ENCODE results near the gene ARAP3.
A peak's percentile ranks its signal among the peaks of the same experiment; 100 is the strongest.

The ARAP3 gene

GRCh38 chr5:141650851-141651727 lies 30.9 kb downstream of the ARAP3 start, which contains the start of gene FCHSD1:
TSS of gene FCHSD1 (minus strand) at chr5:141651418. CDS start at chr5:141651368, 50 bp downstream.
- H3K27ac ChIP-seq: peak within 1 kb of the TSS; percentile 46
- DNase-seq (ENCODE audit: low spot score): peak; percentile 97
- POLR2A ChIA-PET (ENCODE audit: low non-redundant PET): interaction anchor here (0.8 to 1.0 kb wide), 2 partner anchors 10 to 14 kb away, joined by 3 to 7 read pairs; partner anchors contain the start of genes HDAC3 and RELL2
- CTCF ChIA-PET: interaction anchor here (1.2 to 3.0 kb wide), 2 partner anchors 14 to 228 kb away, joined by 5 to 11 read pairs; no protein-coding TSS in a partner anchor
- no peak for TF ChIP-seq CTCF (conservative IDR thresholded peaks at IDR 0.05; ENCODE audit: low read depth)

GRCh38 chr5:141649972-141650371 lies 32.1 kb downstream of the ARAP3 start:
- DNase-seq (ENCODE audit: low spot score): no peak
- ChIA-PET POLR2A (ENCODE audit: low non-redundant PET) (no interaction called here), CTCF (interaction anchor here (0.6 to 1.4 kb wide), 2 partner anchors 9 to 15 kb away, joined by 3 to 7 read pairs; no protein-coding TSS in a partner anchor)
- no peak for TF ChIP-seq CTCF (conservative IDR thresholded peaks at IDR 0.05; ENCODE audit: low read depth)
- H3K27ac ChIP-seq: no peak overlapping the region

- ChIA-PET CTCF (interaction anchor here (0.6 to 1.4 kb wide), 3 partner anchors 8 to 89 kb away, joined by 3 to 7 read pairs (median 3); no protein-coding TSS in a partner anchor), POLR2A (ENCODE audit: low non-redundant PET) (no interaction called here)
- DNase-seq (ENCODE audit: low spot score): no peak
- TF ChIP-seq CTCF (conservative IDR thresholded peaks at IDR 0.05; ENCODE audit: low read depth): no peak
- H3K27ac ChIP-seq: no peak overlapping the region
These were observed 32.9 kb downstream of the ARAP3 start for GRCh38 chr5:141649056-141649688.

GRCh38 chr5:141647851-141648250 lies 34.2 kb downstream of the ARAP3 start:
- POLR2A ChIA-PET (ENCODE audit: low non-redundant PET): interaction anchor here (1.4 kb wide), 1 partner anchor 11 kb away, joined by 6 read pairs; the partner anchor contains the start of genes HDAC3 and RELL2
- CTCF ChIA-PET: interaction anchor here (0.5 to 0.8 kb wide), 3 partner anchors 17 to 345 kb away, joined by 3 to 6 read pairs (median 4); no protein-coding TSS in a partner anchor
- no peak overlapping the region for H3K27ac ChIP-seq
- TF ChIP-seq CTCF (conservative IDR thresholded peaks at IDR 0.05; ENCODE audit: low read depth): no peak
- no peak for DNase-seq (ENCODE audit: low spot score)

GRCh38 chr5:141647242-141647641 lies 34.8 kb downstream of the ARAP3 start:
- ChIA-PET POLR2A (ENCODE audit: low non-redundant PET) (interaction anchor here (1.4 kb wide), 1 partner anchor 10 kb away, joined by 6 read pairs; the partner anchor contains the start of genes HDAC3 and RELL2), CTCF (interaction anchor here (0.6 kb wide), 1 partner anchor 346 kb away, joined by 3 read pairs; no protein-coding TSS in a partner anchor)
- no peak for DNase-seq (ENCODE audit: low spot score)
- no peak for TF ChIP-seq CTCF (conservative IDR thresholded peaks at IDR 0.05; ENCODE audit: low read depth)
- no peak overlapping the region for H3K27ac ChIP-seq

- POLR2A ChIA-PET (ENCODE audit: low non-redundant PET): no interaction called here
- peak; percentile 54 for DNase-seq (ENCODE audit: low spot score)
- H3K27ac ChIP-seq: no peak overlapping the region
- CTCF ChIA-PET: no interaction called here
- no peak for TF ChIP-seq CTCF (conservative IDR thresholded peaks at IDR 0.05; ENCODE audit: low read depth)
These were observed 36.0 kb downstream of the ARAP3 start for GRCh38 chr5:141646026-141646425.

Data from RWPE1 (cell line).